IgD-negative memory B cell (primary cell): ENCODE data around the gene BLID. TPM values are rescaled to one million over a fixed set of nuclear protein-coding genes. Genes with fewer than 3 reads are reported as not detected.
A peak's percentile ranks its signal among the peaks of the same experiment; 100 is the strongest.

Experiments used
- H3K27ac Mint-ChIP-seq, 3 donors: one replicate each; pipeline ENCODE4 v1.8.0; 2020 to 2022; ENCODE audit warnings: mild to moderate bottlenecking in 3 of 3, mixed read lengths in 3 of 3, moderate library complexity in 1 of 3
- H3K27me3 Mint-ChIP-seq: one replicate; pipeline ENCODE4 v1.8.0; 2021; ENCODE audit warnings: mixed read lengths
- H3K36me3 Mint-ChIP-seq: one replicate; pipeline ENCODE4 v1.8.0; 2020; ENCODE audit warnings: mild to moderate bottlenecking, mixed read lengths
- H3K4me1 Mint-ChIP-seq, 3 donors: one replicate each; pipeline ENCODE4 v1.8.0; 2020 to 2022; ENCODE audit warnings: mixed read lengths in 3 of 3, mild to moderate bottlenecking in 1 of 3
- H3K4me3 Mint-ChIP-seq, 4 donors: one replicate each; pipeline ENCODE4 v1.8.0; 2020 to 2022; ENCODE audit warnings: mild to moderate bottlenecking in 4 of 4, mixed read lengths in 4 of 4, moderate library complexity in 3 of 4
- H3K9me3 Mint-ChIP-seq, 3 donors: one replicate each; pipeline ENCODE4 v1.8.0; 2020 to 2021; ENCODE audit warnings: mixed read lengths in 3 of 3, mild to moderate bottlenecking in 1 of 3
- polyA plus RNA-seq: library from polyadenylated mRNA; unstranded; fragments of 300-500 nt; fragmentation: Illumina TruSeq; gene quantifications from one replicate; pipeline ENCODE4 v1.2.3, GENCODE V29; 2021

The BLID gene
- polyA plus RNA-seq, 1 donor from 2014 or later = not detected

DNA sequence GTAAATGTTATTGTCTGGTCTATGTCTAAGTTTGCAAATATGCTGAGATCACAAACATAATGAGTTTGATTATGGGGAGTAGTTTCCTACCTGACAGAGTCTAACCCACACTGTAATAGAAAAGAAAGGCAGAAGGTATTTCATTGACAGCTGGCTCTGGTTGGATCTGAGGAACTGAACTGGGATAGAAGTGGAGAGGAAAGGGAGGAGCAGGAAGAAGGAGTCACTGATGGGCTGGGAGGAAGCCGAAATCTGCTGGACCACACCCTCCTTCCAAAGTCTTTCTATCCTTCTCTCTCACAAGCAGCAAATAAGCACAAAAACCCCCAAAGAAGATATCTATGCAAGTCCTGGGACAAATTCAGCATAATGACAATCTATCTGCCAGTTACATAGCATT is 11.7 kb downstream of the BLID start:
- H3K9me3 Mint-ChIP-seq = peaks cover 2 to 9% (median 4%) of the 10 kb centered on the region in 3 donors

DNA sequence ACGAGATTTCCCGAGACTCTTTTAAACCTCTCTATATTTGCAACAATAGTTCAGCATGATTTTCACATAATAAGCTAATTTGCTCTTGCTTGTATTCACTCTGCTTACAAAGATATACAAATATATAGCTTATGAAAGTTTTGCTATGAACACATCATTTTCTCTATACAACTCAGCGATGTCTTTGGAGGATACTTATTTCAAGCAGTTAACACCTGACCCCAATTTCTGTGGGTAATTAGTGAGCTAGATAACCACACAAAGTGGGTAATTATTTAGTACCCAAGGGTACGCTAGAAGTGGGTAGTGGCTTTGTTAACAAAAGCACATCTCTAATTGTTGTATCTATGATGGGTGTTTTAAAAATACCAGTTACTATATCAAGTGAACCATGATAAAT is 12.3 kb downstream of the BLID start:
- Mint-ChIP-seq H3K9me3 (peaks cover 2 to 9% (median 4%) of the 10 kb centered on the region in 3 donors), H3K4me3 (no peak overlapping the region), H3K36me3 (peaks cover 2% of the 10 kb centered on the region), H3K27me3 (peaks cover 29% of the 10 kb centered on the region), H3K4me1 (peaks cover 0 to 3% (median 2%) of the 10 kb centered on the region in 3 donors), H3K27ac (no peak overlapping the region)

More for the DNA sequence above, 11.7 kb downstream of the BLID start:
- peaks cover 2% of the 10 kb centered on the region for H3K36me3 Mint-ChIP-seq
- H3K27me3 Mint-ChIP-seq = peaks cover 26% of the 10 kb centered on the region
- H3K4me3 Mint-ChIP-seq = no peak overlapping the region
- H3K27ac Mint-ChIP-seq = no peak overlapping the region
- peaks cover 0 to 3% (median 2%) of the 10 kb centered on the region in 3 donors for H3K4me1 Mint-ChIP-seq

DNA sequence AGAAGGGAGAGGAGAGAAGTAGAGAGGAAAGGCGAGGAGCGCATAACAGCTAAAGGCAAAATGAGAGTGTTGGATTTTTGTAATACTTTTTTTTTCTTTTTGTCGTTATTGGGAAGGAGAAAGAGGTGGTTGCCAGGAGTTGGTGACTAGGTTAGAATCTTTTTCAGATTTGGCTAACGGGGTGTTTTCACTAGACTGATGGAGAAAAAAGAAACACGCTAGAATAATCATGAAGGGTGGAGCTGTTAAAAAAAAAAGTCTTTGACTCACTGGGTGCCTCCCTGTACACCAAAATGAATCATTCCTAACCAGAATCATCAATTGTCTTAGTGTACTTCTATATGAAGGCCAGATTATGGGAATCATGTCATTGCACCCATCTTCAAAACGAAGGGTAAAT is 12.7 kb downstream of the BLID start:
- Mint-ChIP-seq H3K9me3 (peaks cover 2 to 9% (median 4%) of the 10 kb centered on the region in 3 donors), H3K4me3 (no peak overlapping the region), H3K27me3 (peaks cover 31% of the 10 kb centered on the region), H3K4me1 (peaks cover 0 to 3% (median 2%) of the 10 kb centered on the region in 3 donors), H3K27ac (no peak overlapping the region), H3K36me3 (peaks cover 2% of the 10 kb centered on the region)

DNA sequence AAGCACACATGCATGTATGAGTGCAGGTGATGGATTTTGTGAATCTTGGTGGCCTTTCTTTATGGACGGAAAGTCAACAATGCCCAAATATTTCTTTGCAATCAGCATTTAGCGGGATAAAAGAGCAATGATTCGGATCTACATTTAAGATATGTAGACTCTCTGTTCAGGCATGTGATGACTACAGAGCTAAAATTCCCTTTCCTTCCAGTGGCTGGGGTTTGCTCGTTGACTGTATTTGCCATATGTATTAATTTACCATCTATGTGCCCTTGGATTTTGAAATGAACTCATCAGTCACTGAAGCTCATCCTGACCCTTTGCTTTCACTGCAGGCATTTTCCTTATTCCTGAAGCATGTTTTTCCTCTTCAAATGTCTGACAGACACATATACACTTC is 13.6 kb downstream of the BLID start:
- peaks cover 37% of the 10 kb centered on the region for H3K27me3 Mint-ChIP-seq
- H3K36me3 Mint-ChIP-seq = peaks cover 2% of the 10 kb centered on the region
- peaks cover 0 to 3% (median 2%) of the 10 kb centered on the region in 3 donors for H3K4me1 Mint-ChIP-seq
- H3K9me3 Mint-ChIP-seq = peaks cover 0 to 7% (median 0%) of the 10 kb centered on the region in 3 donors
- H3K27ac Mint-ChIP-seq = no peak overlapping the region
- no peak overlapping the region for H3K4me3 Mint-ChIP-seq

DNA sequence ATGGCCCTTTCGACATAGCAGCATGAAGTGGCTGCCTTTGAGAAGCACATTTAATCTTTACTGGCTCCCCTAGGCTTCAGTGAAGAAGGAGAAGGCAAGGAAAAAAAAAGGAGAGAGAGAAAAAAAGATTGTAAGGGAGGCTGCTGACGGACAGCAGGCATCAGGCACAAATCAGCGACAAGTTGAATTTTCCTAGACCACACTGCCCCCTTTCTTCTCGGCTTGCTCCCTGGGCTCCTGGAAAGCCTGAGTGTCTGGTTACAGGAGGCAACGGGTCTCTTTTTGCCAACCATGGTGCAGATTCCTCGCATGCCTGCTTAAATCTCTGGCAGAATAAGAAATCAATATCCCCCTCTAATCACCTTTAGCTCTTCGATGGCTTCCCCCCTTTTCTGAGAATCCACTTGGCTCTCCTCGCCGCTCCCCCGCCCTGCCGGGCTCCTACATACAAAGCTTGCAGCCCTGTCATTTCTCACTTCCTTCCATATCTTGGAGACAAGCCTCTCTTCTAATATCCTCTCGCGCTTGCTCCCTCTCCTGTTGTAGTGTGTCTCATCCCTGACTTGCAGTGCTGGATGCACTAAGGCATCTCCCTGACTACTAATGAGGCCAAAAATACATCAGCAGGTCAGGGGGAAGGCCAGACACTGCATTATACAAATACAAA is 14.3 kb downstream of the BLID start:
- no peak overlapping the region for H3K4me3 Mint-ChIP-seq
- no peak overlapping the region for H3K27ac Mint-ChIP-seq
- H3K27me3 Mint-ChIP-seq = peaks cover 35% of the 10 kb centered on the region
- peaks cover 2% of the 10 kb centered on the region for H3K36me3 Mint-ChIP-seq
- H3K4me1 Mint-ChIP-seq = peaks cover 0 to 3% (median 2%) of the 10 kb centered on the region in 3 donors
- peaks cover 0 to 6% (median 0%) of the 10 kb centered on the region in 3 donors for H3K9me3 Mint-ChIP-seq

DNA sequence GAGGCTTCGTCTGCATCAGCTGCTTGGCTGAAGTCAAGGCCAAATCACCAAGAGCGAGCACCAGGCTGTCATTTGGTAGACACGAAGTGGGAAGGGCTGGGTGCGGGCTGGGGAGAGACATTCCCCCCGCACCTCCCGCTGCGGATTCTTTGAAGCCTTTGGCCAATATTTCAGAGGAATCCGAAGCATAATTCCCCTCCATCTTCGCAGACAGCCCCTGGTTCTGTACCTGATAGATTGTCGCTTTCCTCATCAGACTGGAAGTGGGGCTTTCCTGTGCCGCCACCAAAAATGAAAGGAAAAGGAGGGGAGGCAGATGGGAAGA is 15.3 kb downstream of the BLID start:
- peaks cover 0 to 3% (median 2%) of the 10 kb centered on the region in 3 donors for H3K4me1 Mint-ChIP-seq
- peak overlapping the region in 1 of 4 donors; percentile 47 for H3K4me3 Mint-ChIP-seq
- peaks cover 33% of the 10 kb centered on the region for H3K27me3 Mint-ChIP-seq
- no peak overlapping the region for H3K27ac Mint-ChIP-seq
- peaks cover 0 to 5% (median 0%) of the 10 kb centered on the region in 3 donors for H3K9me3 Mint-ChIP-seq
- H3K36me3 Mint-ChIP-seq = peaks cover 2% of the 10 kb centered on the region

DNA sequence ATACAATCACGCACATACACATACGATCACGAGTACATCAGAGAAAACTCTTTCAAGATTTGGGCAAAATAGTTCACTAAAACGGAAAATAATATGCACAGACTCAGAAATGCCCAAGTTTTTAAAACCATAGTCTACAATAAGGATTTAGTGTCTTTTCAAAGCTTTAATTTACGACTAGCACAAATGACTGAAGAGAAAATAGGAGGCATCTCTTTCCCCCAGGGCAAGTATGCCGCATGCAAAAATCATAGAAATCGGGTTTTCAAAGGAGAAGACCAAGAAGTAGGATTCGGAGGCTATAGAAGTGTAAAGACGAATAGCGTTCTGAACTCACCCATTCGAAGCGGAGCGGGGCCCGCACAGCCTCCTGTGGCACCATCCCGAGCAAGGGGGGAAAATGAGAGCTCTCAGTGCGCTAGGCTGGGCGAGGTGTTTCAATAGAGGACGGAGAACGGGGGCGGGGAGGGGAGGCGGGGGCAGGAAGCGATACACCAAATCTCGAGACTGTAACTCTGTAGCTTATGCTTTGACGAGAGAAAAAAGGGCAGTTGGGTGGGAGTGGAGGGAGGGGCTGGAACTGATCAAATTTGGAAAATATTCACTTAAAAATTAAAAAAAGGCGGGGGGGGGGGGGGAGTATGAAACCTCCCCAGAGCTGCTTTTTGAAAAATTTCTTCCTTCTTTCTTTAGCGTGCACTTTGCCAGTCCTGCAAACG is 15.8 kb downstream of the BLID start:
- Mint-ChIP-seq H3K36me3 (no peaks in the 10 kb centered on the region), H3K27ac (no peak overlapping the region), H3K27me3 (peaks cover 33% of the 10 kb centered on the region), H3K4me1 (peaks cover 0 to 3% (median 2%) of the 10 kb centered on the region in 3 donors), H3K9me3 (peaks cover 0 to 5% (median 0%) of the 10 kb centered on the region in 3 donors), H3K4me3 (peak overlapping the region in 1 of 4 donors; percentile 47)

DNA sequence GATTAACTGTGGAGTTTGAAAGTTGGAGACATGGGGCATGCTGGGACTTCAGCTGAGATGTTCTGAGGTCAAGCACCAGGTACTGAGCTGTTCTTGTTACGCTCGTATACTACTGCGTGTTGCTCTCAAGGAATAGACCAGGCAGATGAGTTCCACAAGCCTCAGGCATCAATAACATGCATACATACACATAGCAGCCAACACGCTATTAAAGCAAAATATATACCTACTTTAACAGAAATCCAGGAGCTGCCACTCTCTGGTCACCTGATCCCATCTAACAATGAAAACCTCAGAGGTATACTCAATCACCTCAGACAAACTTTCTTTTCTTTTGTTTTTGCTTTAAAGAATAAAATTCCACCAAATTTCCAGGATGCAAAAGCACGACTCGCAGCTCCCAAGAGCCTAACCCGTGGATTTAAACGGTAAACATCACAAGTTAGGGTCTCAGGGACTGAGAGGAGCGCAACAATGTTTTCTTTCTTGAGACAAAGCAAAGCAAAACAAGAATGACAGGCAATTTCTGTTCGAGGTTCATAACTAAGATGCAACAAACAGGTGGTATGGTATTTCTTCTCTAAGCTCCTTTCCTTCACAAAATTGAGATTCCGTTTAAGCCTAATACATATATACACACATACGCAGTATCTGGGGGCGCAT is 16.5 kb downstream of the BLID start:
- Mint-ChIP-seq H3K27me3 (peaks cover 33% of the 10 kb centered on the region), H3K4me3 (no peak overlapping the region)

DNA sequence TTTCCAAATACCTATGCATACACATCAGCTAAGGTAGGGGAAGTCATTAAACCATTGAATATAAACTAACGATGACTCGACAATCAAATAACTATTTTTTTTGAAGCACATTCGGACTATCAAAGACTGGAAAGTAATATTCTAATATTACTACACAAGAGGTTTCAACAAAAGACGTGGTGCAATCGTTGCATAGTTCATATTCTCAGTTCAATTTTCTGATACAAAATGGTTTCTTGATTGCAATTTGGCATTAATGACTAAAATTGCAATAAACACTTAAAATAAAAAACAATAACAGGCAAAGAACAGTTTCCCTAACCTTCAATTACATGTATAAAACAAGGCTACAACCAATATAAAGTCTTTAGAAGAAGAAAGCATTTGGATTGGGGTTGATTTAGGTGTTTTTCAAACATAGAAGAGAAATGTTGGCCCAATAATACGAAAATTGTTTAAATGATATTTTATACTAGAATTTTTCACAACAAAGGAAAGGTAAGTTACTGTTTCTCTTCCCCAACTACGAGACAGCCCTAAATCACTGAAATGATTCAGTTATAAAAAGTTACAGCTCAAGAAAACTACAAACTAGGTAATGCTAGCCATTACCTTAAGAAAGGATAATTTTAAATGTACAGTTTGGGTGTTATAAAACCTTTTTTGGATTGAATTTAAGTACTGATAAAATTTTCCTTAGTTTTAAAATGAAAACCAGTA is 17.6 kb downstream of the BLID start:
- Mint-ChIP-seq H3K27ac (no peak overlapping the region), H3K36me3 (no peaks in the 10 kb centered on the region), H3K4me1 (peaks cover 0 to 3% (median 2%) of the 10 kb centered on the region in 3 donors), H3K27me3 (peaks cover 29% of the 10 kb centered on the region), H3K4me3 (no peak overlapping the region), H3K9me3 (peaks cover 0 to 5% (median 0%) of the 10 kb centered on the region in 3 donors)

More for the DNA sequence above, 16.5 kb downstream of the BLID start:
- Mint-ChIP-seq H3K36me3 (no peaks in the 10 kb centered on the region), H3K9me3 (peaks cover 0 to 5% (median 0%) of the 10 kb centered on the region in 3 donors), H3K4me1 (peaks cover 0 to 3% (median 2%) of the 10 kb centered on the region in 3 donors), H3K27ac (no peak overlapping the region)

DNA sequence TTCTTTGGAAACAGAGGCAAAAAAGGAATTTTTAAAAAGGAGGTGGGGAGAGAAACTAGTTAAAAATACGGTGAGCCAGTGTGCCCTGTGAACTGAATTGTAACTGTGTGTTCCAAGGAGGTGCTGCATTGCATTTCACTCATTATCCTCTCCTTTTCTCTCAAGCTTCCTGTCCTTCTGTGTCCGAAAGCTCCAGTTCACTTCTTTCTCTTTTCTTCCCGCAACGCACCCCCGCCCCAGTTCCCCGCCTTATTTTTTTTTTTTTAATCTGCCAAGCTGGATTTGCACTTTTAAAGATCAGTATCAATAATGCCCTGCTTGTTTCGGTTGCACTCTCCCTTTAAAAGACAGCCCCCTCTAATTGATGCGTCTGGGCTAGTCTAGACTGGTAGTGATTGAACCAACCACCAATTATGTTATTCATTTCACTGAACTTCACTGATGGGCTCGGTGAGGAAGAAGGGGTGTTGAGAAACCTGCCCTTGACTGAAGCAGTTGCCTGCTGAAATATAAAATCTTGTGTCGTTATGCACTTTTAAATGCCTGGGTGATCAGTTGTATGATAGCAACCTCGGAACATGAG is 18.5 kb downstream of the BLID start:
- no peak overlapping the region for H3K27ac Mint-ChIP-seq
- no peaks in the 10 kb centered on the region for H3K36me3 Mint-ChIP-seq
- H3K4me3 Mint-ChIP-seq = no peak overlapping the region
- H3K4me1 Mint-ChIP-seq = peaks cover 0 to 3% (median 2%) of the 10 kb centered on the region in 3 donors
- H3K9me3 Mint-ChIP-seq = peaks cover 0 to 5% (median 0%) of the 10 kb centered on the region in 3 donors
- peaks cover 29% of the 10 kb centered on the region for H3K27me3 Mint-ChIP-seq

DNA sequence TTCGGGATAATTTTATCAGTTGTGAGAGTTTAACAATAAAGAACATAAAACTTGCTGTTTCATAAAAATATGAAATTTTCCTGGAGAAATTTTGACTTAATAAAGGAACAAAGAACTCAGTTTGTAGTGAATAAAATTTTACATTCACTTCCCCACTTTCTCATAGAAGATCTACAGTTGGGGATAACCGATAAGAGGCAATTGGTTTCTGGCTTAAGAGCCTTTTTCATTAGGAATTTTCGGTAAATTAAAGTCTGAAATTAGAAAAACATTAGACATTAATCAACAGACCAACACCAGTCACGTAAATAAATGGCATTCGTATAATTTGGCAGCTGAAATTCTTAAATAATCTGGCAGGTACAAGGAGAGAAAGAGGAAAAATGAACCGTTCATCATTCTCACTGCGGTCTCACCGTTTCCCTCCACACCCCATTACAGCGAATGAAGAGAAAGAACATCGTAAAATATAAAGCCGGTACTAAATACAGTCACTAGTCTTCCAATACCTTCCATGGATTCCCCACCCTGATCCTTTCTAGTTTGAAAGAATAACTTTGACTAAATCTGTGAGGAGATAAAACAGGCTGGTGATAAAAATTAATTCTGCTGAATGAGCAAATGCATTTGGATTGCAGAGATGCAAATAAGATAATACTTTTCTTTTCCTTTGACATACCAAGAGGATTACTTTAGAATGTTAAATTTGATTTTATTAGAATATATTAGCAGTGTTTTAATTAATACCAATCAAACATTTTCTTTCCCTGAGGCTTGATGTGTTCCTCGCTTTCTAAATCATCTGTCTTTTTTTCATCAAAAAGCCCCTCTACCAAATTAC is 19.5 kb downstream of the BLID start:
- H3K27ac Mint-ChIP-seq = no peak overlapping the region

DNA sequence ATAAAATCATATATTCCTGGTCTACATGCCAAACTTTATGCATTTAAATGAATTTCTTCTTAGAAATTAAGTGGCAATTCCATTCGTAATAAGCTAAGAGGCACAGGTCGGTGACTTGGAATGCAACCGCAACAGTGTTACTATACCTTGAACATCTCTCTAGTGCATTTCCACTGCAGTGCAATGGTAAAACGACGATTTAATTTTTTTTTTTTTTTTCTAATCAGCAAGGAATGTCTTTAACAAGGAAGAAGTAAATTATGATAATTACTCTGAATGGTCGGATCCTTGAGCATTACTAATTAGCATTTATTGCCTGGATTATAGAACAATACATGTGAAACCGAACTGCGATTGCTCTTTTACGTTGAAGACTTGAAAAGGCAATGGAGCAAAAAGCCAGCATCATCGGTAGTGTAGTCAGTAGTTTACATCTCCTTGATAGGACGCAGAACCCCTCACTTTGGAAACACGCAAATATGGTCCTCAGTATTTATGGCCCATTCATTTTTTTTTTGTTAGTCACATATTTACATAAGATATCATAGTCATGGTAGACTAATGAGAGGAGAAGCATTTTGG is 20.2 kb downstream of the BLID start:
- Mint-ChIP-seq H3K36me3 (no peaks in the 10 kb centered on the region), H3K9me3 (peaks cover 0 to 3% (median 0%) of the 10 kb centered on the region in 3 donors), H3K4me1 (peaks cover 0 to 2% (median 0%) of the 10 kb centered on the region in 3 donors), H3K27ac (no peak overlapping the region), H3K4me3 (no peak overlapping the region), H3K27me3 (peaks cover 25% of the 10 kb centered on the region)

More for the DNA sequence above, 19.5 kb downstream of the BLID start:
- Mint-ChIP-seq H3K4me3 (no peak overlapping the region), H3K27me3 (peaks cover 29% of the 10 kb centered on the region), H3K36me3 (no peaks in the 10 kb centered on the region), H3K9me3 (peaks cover 0 to 5% (median 0%) of the 10 kb centered on the region in 3 donors), H3K4me1 (peaks cover 0 to 3% (median 2%) of the 10 kb centered on the region in 3 donors)

DNA sequence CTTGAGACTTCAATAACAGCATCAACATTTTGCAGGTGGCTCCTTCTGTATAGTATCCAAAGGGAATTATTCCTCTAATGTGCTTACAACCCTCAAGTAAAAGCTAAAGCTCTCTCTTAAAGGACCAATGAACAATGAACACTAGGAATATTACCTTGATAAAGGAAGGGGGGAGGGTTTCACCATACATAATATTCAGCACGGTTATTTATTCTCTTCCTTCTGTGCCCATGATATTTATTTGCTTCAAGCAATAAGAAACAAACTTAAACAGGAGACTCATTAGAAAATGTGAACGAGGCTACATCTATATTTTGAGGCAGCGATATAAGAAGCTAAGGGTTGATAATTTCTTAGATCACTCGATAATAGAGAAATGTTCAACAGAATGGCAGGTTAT is 21.2 kb downstream of the BLID start:
- Mint-ChIP-seq H3K36me3 (no peaks in the 10 kb centered on the region), H3K4me3 (no peak overlapping the region), H3K4me1 (peaks cover 0 to 1% (median 0%) of the 10 kb centered on the region in 3 donors), H3K27ac (no peak overlapping the region), H3K27me3 (peaks cover 17% of the 10 kb centered on the region), H3K9me3 (peaks cover 0 to under 1% (median 0%) of the 10 kb centered on the region in 3 donors)
